ENCODE measurements around the gene CFAP73. TPM values are rescaled to one million over a fixed set of nuclear protein-coding genes. Genes with fewer than 3 reads are reported as not detected.

CFAP73 gene
- total and polyA plus RNA-seq, 2 of the 8 experiments (the other 6 are each of a cell fraction or from before 2014, with no cell fraction given): 0.45 to 0.56 TPM

- no peak overlapping the region for H2BK12ac ChIP-seq (ENCODE audit: low read depth, low read length)
- H2BK120ac ChIP-seq (replicated peaks; ENCODE audit: low read depth, low read length): no peak overlapping the region
- H2BK15ac ChIP-seq (ENCODE audit: low read length): no peak overlapping the region
- no peak overlapping the region for H2AK5ac ChIP-seq (ENCODE audit: low read depth, low read length)
- ChIA-PET CTCF (ENCODE audit: partially characterized antibody) (interaction anchor here (1.0 to 1.9 kb wide), 12 partner anchors 8 to 230 kb away, joined by 3 to 10 read pairs (median 4); partner anchors contain the start of gene PLBD2), POLR2A (ENCODE audit: partially characterized antibody) (interaction anchor here (0.9 to 3.5 kb wide), 10 partner anchors 9 to 144 kb away, joined by 3 to 30 read pairs (median 4); partner anchors contain the start of genes DDX54, RITA1 and TPCN1)
- no peak overlapping the region for H3K23ac ChIP-seq (ENCODE audit: insufficient read length)
- H2AFZ ChIP-seq (ENCODE audit: low read length): no peak overlapping the region
- no peaks in the 10 kb centered on the region for H3K9me3 ChIP-seq (ENCODE audit: insufficient read depth in 2 of 2, low read depth in 1 of 2, low read length in 1 of 2)
- peaks cover 0 to 5% (median 0%) of the 10 kb centered on the region in 4 experiments; a peak in 1 of 7 replicates for H3K4me1 ChIP-seq (replicated peaks in 1 of 4; ENCODE audit: control insufficient read depth in 3 of 4, insufficient read depth in 4 of 4, low read length in 3 of 4)
- FAIRE-seq (no peak), DNase-seq (ENCODE audit: low read depth in 1 of 2, low spot score in 2 of 2) (no peak)
- H3K9ac ChIP-seq (replicated peaks in 1 of 4; ENCODE audit: extremely low read depth in 1 of 4, low read depth in 3 of 4, low read length in 3 of 4): no peak overlapping the region
- no peak overlapping the region for H3K4ac ChIP-seq (replicated peaks; ENCODE audit: insufficient read length, low read depth, low read length)
- no peak overlapping the region for H3K56ac ChIP-seq (replicated peaks; ENCODE audit: insufficient read length, low read depth, low read length)
- peaks cover 0 to 12% (median 4%) of the 10 kb centered on the region in 4 experiments; a peak in 5 of 8 replicates for H3K36me3 ChIP-seq (ENCODE audit: control insufficient read depth in 2 of 4, insufficient read depth in 4 of 4, low read length in 3 of 4)
- H4K91ac ChIP-seq (replicated peaks; ENCODE audit: insufficient read length, low read length): no peak overlapping the region
- no peaks in the 10 kb centered on the region; the same call in 1 of the 2 replicates for H3K79me1 ChIP-seq (ENCODE audit: low read depth, low read length)
- no peak for TF ChIP-seq NRF1 (IDR thresholded peaks at IDR 0.05; ENCODE audit: low read depth, low read length)
- no peak for TF ChIP-seq TEAD4 (IDR thresholded peaks at IDR 0.05; ENCODE audit: low read depth, low read length)
- no peak for TF ChIP-seq SIN3A (conservative IDR thresholded peaks at IDR 0.05 in 1 of 2, IDR thresholded peaks at IDR 0.05 in 1 of 2; ENCODE audit: low read depth in 1 of 2, low read length in 2 of 2)
- no peak for TF ChIP-seq ZNF274 (IDR thresholded peaks at IDR 0.05; ENCODE audit: borderline replicate concordance, extremely low read depth, low read length)
- no peak for TF ChIP-seq E2F6 (IDR thresholded peaks at IDR 0.05)
- no peak for TF ChIP-seq JUN (IDR thresholded peaks at IDR 0.05; ENCODE audit: low read depth, low read length)
- TF ChIP-seq RBBP5 (IDR thresholded peaks at IDR 0.05; ENCODE audit: borderline replicate concordance, low read depth, low read length): no peak
- no peak for TF ChIP-seq CEBPB (IDR thresholded peaks at IDR 0.05; ENCODE audit: low read depth, low read length)
- no peak for TF ChIP-seq MAFK (IDR thresholded peaks at IDR 0.05; ENCODE audit: low read depth, low read length)
- no peak for TF ChIP-seq POLR2A (IDR thresholded peaks at IDR 0.05; ENCODE audit: control extremely low read depth in 1 of 2, low read depth in 2 of 2, low read length in 2 of 2)
- TF ChIP-seq, protein P1, sequence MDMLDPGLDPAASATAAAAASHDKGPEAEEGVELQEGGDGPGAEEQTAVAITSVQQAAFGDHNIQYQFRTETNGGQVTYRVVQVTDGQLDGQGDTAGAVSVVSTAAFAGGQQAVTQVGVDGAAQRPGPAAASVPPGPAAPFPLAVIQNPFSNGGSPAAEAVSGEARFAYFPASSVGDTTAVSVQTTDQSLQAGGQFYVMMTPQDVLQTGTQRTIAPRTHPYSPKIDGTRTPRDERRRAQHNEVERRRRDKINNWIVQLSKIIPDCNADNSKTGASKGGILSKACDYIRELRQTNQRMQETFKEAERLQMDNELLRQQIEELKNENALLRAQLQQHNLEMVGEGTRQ (IDR thresholded peaks at IDR 0.05; ENCODE audit: low read length): no peak
- TF ChIP-seq SRF (IDR thresholded peaks at IDR 0.05; ENCODE audit: low read depth, low read length): no peak
- no peak for TF ChIP-seq KDM1A (IDR thresholded peaks at IDR 0.05; ENCODE audit: borderline replicate concordance, low read length)
- no peak overlapping the region for H2BK20ac ChIP-seq (ENCODE audit: low read length)
- no peaks in the 10 kb centered on the region for H3K23me2 ChIP-seq (ENCODE audit: low read depth, low read length)
- no peak overlapping the region for H3K18ac ChIP-seq (ENCODE audit: extremely low read depth, low read length)
- 95% methylated on average over 9 of the region's 13 CpGs; no CpG with 5 or more reads in 1 of the 2 experiments for WGBS, 2 experiments (ENCODE audit: extremely low coverage in 1 of 2, insufficient coverage in 1 of 2, insufficient read length in 1 of 2, insufficient replicate concordance in 2 of 2, low coverage in 1 of 2, low lambda C conversion rate in 2 of 2, missing lambda C conversion rate in 1 of 2)
- H3K27me3 ChIP-seq (replicated peaks in 1 of 4; ENCODE audit: control insufficient read depth in 3 of 4, extremely low read depth in 1 of 4, insufficient read depth in 3 of 4, low read length in 3 of 4): no peaks in the 10 kb centered on the region
- peaks cover 0 to 2% of the 10 kb centered on the region in 2 experiments for H4K20me1 ChIP-seq (replicated peaks in 1 of 2; ENCODE audit: control insufficient read depth in 1 of 2, insufficient read depth in 2 of 2, low read length in 2 of 2)
- H4K5ac ChIP-seq (ENCODE audit: insufficient read length, low read depth, low read length): no peak overlapping the region
- no peak overlapping the region for H2BK5ac ChIP-seq (ENCODE audit: low read depth, low read length)
- no peaks in the 10 kb centered on the region for H3K79me2 ChIP-seq (ENCODE audit: control insufficient read depth in 1 of 2, insufficient read depth in 2 of 2, low read length in 2 of 2)
- H3K4me3 ChIP-seq (ENCODE audit: extremely low read depth in 1 of 4, insufficient read depth in 2 of 4, low read depth in 3 of 4, low read length in 4 of 4): no peak overlapping the region
- H3K14ac ChIP-seq (ENCODE audit: insufficient read length): no peak overlapping the region
- H3K4me2 ChIP-seq (ENCODE audit: insufficient read depth in 1 of 2, low read depth in 2 of 2, low read length in 2 of 2): no peak overlapping the region
- no peak overlapping the region for H4K8ac ChIP-seq (ENCODE audit: extremely low read depth, insufficient read depth, low read length)
- no peak overlapping the region for H3K27ac ChIP-seq (ENCODE audit: low read depth, low read length)
Observed at GRCh38 chr12:113195598-113195997, 46.1 kb downstream of the CFAP73 start.

All from H1 (cell line).